AG04449 (cell line): ENCODE data around the gene ABCB1.

ENCODE experiments used
- CTCF ChIA-PET: fragments of 350-600 bp; formaldehyde crosslinking; extraction: SDS; loops from one replicate; lab custom pipeline; 2021; ENCODE audit warnings: antibody characterized with exemption; lab: Yijun Ruan, JAX
- POLR2A ChIA-PET: fragments of 400-600, 350-600 bp; formaldehyde crosslinking; extraction: SDS; loops from one replicate; lab custom pipeline; 2020; ENCODE audit warnings: antibody characterized with exemption, inconsistent platforms; lab: Yijun Ruan, JAX
- DNase-seq: peaks from one replicate; pipeline ENCODE4 v3.0.0-alpha.2; 2010; ENCODE audit warnings: low read depth, low spot score
- H3K4me3 ChIP-seq: 2 replicates; pipeline ENCODE4 v1.5.1; 2011; ENCODE audit warnings: low read depth, mild to moderate bottlenecking, control low read depth, low read length
- CTCF ChIP-seq: IDR thresholded peaks from one replicate; pipeline ENCODE4 v1.5.1; 2011; ENCODE audit warnings: mild to moderate bottlenecking, moderate library complexity, low read length, control low read depth, inconsistent platforms; ENCODE audit not compliant: insufficient read depth; ENCODE audit errors: missing control alignments

The ABCB1 gene

DNA sequence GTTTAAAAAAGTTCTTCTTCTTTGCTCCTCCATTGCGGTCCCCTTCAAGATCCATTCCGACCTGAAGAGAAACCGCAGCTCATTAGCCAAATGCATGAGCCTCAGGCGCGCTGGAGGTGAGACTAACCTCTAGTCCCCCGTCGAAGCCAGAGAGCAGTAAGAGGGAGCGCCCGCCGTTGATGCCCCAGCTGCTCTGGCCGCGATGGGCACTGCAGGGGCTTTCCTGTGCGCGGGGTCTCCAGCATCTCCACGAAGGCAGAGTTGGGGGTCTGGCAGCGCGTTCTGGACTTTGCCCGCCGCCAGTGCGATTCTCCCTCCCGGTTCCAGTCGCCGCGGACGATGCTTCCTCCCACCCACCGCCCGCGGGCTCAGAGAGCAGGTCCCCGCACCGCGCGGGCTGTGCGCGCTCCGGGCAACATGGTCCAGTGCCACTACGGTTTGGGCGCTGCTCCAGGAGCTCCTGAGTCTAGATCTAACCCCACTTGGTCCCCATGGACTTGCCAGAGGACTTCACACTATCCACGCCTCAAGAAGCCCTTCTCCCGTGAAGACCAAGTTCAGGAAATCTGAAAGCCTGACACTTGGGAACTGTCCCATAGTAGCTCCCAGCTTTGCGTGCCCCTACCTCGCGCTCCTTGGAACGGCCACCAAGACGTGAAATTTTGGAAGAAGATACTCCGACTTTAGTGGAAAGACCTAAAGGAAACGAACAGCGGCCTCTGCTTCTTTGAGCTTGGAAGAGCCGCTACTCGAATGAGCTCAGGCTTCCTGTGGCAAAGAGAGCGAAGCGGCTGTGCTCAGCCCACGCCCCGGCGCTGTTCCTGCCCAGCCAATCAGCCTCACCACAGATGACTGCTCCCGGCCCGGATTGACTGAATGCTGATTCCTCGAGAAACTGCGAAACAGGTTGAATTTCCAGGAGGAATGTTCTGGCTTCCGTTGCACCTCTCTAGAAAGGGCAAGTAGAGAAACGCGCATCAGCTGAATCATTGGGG, at the start of gene ABCB1:
Gene ABCB1, minus strand, starts transcription at position 755 of the 995 bp plus-strand sequence. Its CDS starts 700 bp downstream, at position 55.
- ChIA-PET POLR2A (interaction anchor here (0.6 kb wide), 1 partner anchor 19 kb away, joined by 7 read pairs; no protein-coding TSS in a partner anchor), CTCF (no interaction called here)

GRCh38 chr7:87648316-87648715, 47.6 kb upstream of the ABCB1 start:
- no peak for TF ChIP-seq CTCF
- ChIA-PET CTCF (no interaction called here), POLR2A (no interaction called here)
- H3K4me3 ChIP-seq = no peak overlapping the region
- no peak for DNase-seq

More for the DNA sequence above, at the start of gene ABCB1:
- no peak for DNase-seq
- H3K4me3 ChIP-seq = peak within 1 kb of the TSS; percentile 46
- no peak for TF ChIP-seq CTCF

DNA sequence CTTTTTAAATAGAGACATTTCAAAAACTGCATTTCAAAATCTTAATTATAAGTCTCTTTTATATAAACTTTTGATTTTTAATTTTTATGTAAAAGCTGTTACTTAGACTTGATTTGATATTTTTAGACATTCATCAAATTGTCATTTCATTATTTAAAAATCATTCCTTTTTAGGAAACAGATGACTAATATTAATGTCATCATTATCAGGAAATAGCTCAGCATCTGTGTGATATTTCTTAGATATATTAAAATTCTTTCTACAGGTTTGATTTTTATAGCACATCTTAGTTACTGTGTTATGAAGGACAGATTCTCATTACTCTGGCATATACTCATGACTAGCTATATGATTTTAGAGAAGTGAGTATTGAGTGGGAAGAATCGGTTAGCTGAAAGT, 44.8 kb upstream of the ABCB1 start:
- H3K4me3 ChIP-seq = no peak overlapping the region
- no peak for DNase-seq
- no peak for TF ChIP-seq CTCF
- ChIA-PET POLR2A (no interaction called here), CTCF (no interaction called here)

GRCh38 chr7:87635921-87636320, 35.2 kb upstream of the ABCB1 start:
- no peak for TF ChIP-seq CTCF
- no peak overlapping the region for H3K4me3 ChIP-seq
- ChIA-PET CTCF (no interaction called here), POLR2A (no interaction called here)
- DNase-seq = no peak

DNA sequence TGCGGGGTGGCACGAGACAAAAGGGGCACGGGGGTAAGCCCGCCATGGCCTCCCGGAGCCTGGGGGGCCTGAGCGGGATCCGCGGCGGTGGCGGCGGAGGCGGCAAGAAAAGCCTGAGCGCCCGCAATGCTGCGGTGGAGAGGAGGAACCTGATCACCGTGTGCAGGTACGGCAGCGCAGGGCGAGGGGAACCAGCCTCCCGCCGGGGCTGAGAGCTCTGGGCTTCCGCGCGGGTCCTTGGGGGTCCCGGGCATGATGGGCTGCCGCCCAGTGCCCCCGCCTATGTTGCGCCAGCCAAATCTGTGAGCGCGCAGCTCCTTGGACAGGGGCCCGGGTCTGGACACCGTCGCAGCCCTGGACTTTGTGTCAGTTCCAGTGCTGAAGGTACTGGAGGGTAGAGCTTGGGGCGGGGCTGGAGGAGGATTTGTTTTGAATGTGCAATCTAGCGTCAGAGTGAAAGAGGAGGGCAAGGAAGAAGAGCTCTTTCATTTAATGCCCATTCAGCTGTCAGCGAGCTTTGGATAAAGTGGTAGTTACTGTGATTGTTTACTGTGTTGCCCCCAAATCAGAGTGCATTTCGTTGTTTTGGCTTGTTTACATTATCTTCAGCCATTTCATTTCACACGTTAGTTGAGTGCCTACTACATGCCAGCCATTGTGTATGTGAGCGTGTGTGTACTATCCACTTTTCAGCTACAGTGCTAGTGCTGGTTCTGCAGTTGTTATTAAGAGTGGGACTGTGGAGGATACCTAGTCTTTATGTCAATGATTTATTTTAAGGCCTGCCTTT, 28.3 kb upstream of the ABCB1 start:
- no peak for TF ChIP-seq CTCF
- H3K4me3 ChIP-seq = peak overlapping the region; percentile 63
- CTCF ChIA-PET = interaction anchor here (1.5 kb wide), 1 partner anchor 258 kb away, joined by 3 read pairs; no protein-coding TSS in a partner anchor
- POLR2A ChIA-PET = no interaction called here
- DNase-seq = no peak
